HuH-7 (cell line): ENCODE results near the gene YAP1.
A peak's percentile ranks its signal among the peaks of the same experiment; 100 is the strongest.
"Not testable (repeated sequence)": the region's sequence is repeated elsewhere in the genome, so short reads cannot be mapped to it uniquely, and the experiment has no call there.

Experiments used
- DNase-seq: peaks from one replicate; pipeline ENCODE4 v3.0.0; 2011; ENCODE audit warnings: low spot score

The YAP1 gene

GRCh38 chr11:102241026-102241425 is 130.8 kb downstream of the YAP1 start:
- DNase-seq, result no peak

GRCh38 chr11:102243399-102243884 is 133.2 kb downstream of the YAP1 start:
- no peak for DNase-seq

- DNase-seq, result no peak
Measured at GRCh38 chr11:102244681-102245409, 134.6 kb downstream of the YAP1 start.

- DNase-seq, result no peak
Measured at GRCh38 chr11:102251423-102251822, 141.2 kb downstream of the YAP1 start.

GRCh38 chr11:102252339-102252891 is 142.2 kb downstream of the YAP1 start:
- no peak for DNase-seq

GRCh38 chr11:102253020-102253715 is 142.9 kb downstream of the YAP1 start:
- DNase-seq, result no peak

GRCh38 chr11:102254047-102254446 is 143.8 kb downstream of the YAP1 start:
- no peak for DNase-seq

GRCh38 chr11:102256251-102256650 is 146.0 kb downstream of the YAP1 start:
- no peak for DNase-seq

- DNase-seq, result no peak
Measured at GRCh38 chr11:102260241-102260640, 150.0 kb downstream of the YAP1 start.

GRCh38 chr11:102263379-102264003 is 153.2 kb downstream of the YAP1 start:
- no peak for DNase-seq

GRCh38 chr11:102264704-102265103 is 154.5 kb downstream of the YAP1 start:
- not testable (repeated sequence) for DNase-seq

GRCh38 chr11:102266099-102266498 is 155.9 kb downstream of the YAP1 start:
- DNase-seq, result no peak

- no peak for DNase-seq
Measured at GRCh38 chr11:102267609-102268008, 157.4 kb downstream of the YAP1 start.

GRCh38 chr11:102268083-102268984 is 158.1 kb downstream of the YAP1 start:
- peak; percentile 91 for DNase-seq

GRCh38 chr11:102268985-102269470 is 158.8 kb downstream of the YAP1 start:
- no peak for DNase-seq

GRCh38 chr11:102269927-102270326 is 159.7 kb downstream of the YAP1 start:
- no peak for DNase-seq

GRCh38 chr11:102272047-102272824 is 162.0 kb downstream of the YAP1 start:
- no peak for DNase-seq

- no peak for DNase-seq
Measured at GRCh38 chr11:102274628-102275027, 164.4 kb downstream of the YAP1 start.

- DNase-seq, result no peak
Measured at GRCh38 chr11:102276362-102276761, 166.1 kb downstream of the YAP1 start.

GRCh38 chr11:102276783-102277182 is 166.5 kb downstream of the YAP1 start:
- DNase-seq, result no peak
